GM21619 (cell line): ENCODE data around the gene HTR1B.
A peak's percentile ranks its signal among the peaks of the same experiment; 100 is the strongest.

Source experiments
- ATAC-seq: cut with Tn5 transposase; IDR thresholded peaks from one replicate; pipeline ENCODE4 v1.9.1; 2021; ENCODE audit not compliant: unreplicated experiment

Gene HTR1B, protein sequence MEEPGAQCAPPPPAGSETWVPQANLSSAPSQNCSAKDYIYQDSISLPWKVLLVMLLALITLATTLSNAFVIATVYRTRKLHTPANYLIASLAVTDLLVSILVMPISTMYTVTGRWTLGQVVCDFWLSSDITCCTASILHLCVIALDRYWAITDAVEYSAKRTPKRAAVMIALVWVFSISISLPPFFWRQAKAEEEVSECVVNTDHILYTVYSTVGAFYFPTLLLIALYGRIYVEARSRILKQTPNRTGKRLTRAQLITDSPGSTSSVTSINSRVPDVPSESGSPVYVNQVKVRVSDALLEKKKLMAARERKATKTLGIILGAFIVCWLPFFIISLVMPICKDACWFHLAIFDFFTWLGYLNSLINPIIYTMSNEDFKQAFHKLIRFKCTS

GRCh38 chr6:77463308-77463860, at the start of gene HTR1B:
Gene HTR1B, minus strand, starts transcription at chr6:77463491. Its CDS starts 88 bp downstream, at chr6:77463403.
- ATAC-seq = no peak

GRCh38 chr6:77512554-77512953, 49.3 kb upstream of the HTR1B start:
- no peak for ATAC-seq

DNA sequence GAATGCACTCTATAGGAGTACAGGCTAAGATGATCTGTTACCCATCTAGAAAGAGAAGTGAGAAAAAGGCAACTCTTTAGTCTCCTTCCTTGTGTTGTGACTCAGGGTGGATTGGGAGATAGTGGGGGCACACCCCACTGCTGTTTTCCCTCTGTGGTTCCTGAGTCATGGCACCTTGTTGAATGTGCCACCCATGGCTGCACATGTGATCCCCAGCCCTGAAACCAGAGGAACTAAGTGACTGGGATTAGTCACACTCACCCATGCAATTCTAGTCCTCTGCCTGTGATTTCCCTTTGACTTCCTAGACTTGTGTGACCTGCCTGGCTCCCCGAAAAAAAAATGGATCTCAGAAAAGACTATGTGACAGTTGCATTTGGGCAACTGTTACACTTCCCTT, 48.6 kb upstream of the HTR1B start:
- ATAC-seq = no peak

GRCh38 chr6:77502981-77503380, 39.7 kb upstream of the HTR1B start:
- ATAC-seq = no peak

- ATAC-seq = no peak
Observed at GRCh38 chr6:77492530-77492929, 29.2 kb upstream of the HTR1B start.

- ATAC-seq = no peak
Observed at GRCh38 chr6:77487808-77488425, 24.6 kb upstream of the HTR1B start.

DNA sequence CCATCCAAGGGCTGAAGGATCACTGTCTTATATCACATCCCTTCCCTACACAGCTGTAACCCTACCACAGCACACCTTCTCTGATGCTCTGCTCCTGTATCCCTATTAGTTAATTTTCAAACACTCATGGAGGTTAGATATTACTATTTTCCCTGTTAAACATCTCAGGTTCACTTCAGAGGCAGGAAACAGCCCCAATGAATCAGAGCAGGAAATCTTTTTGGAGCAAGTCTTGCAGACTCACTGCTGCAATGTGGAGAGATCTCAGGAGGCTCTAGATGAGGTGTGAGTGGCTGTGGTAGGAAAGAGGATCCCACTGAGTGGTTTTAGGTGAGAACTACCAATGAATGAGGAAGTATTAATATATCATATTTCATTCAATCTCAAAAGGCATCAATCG, 19.7 kb upstream of the HTR1B start:
- ATAC-seq = no peak

GRCh38 chr6:77474973-77475372, 11.7 kb upstream of the HTR1B start:
- no peak for ATAC-seq

GRCh38 chr6:77474286-77474956, 11.1 kb upstream of the HTR1B start:
- no peak for ATAC-seq

DNA sequence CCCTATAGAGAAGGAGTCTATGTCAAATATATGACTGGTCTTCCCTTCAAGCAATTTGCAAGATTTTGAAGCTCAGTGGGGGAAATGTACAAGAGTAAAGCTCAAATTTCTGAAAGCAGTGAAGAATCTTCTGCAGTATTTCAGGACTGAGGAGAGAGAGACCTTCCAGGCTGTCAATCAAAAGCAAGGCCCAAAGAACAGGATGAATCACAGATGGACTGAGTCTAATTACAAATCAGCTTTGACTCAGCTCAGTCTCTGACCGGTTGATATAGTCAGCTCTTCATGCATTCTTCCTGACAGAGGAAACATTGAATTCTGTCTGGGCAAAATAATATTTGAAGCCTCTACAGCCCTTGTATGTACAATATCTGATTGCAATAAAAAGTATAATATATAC, 7.7 kb upstream of the HTR1B start:
- ATAC-seq = no peak

DNA sequence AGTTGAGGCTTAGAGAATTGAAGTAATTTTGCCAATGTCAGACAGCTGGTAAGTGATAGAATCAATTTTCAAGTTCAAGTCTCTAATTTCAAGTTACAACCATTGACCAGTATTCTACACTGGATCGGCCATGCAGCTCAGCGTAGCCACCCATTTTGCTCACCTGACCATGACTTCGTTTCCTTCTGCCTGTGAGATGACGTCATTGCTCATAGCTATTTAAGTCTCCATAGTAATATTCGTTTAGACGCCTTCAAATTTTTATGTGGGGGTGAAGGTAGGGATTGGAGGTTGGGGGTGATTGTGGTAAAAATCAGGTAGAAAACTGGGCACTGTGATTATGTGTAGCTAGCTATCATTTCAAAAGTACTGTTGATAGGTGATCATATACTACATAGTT, 5.6 kb upstream of the HTR1B start:
- no peak for ATAC-seq

GRCh38 chr6:77466451-77467437, 3.5 kb upstream of the HTR1B start:
- peak; percentile 64 for ATAC-seq

- peak; percentile 81 for ATAC-seq
Observed at GRCh38 chr6:77466055-77466450, 2.8 kb upstream of the HTR1B start.

- ATAC-seq = no peak
Observed at GRCh38 chr6:77464495-77464867, 1.2 kb upstream of the HTR1B start.

DNA sequence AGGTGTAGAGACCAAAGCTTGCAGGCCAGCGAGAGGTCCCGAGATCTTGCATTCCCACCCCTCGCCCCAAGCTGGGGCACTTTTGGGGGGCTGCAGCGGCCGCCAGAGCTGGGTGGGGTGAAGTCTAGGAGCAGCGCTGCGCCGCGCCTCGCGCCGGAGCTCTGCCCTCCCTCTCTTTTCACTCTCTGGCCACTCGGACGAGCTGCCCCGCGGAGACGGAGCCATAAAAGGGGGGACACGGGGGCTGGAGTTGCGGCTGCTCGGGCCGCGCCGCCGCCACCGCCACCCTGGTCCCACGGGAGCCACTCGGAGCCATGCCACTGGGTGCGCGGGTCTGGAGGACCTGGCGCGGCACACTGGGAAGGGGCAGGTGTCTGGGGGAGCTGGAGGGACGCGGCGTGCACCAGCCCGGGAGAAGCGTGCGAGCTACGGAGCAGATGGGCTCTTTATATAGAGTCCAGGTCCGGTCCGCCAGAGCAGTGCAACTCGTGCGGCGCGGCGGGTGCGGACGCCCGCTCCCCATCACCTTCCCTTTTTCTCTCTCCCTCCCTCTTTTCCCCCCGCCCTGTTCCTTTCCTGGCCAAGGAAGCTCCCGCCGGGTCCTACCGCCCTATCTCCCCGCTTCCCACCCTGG, 687 bp upstream of the HTR1B start:
- no peak for ATAC-seq

DNA sequence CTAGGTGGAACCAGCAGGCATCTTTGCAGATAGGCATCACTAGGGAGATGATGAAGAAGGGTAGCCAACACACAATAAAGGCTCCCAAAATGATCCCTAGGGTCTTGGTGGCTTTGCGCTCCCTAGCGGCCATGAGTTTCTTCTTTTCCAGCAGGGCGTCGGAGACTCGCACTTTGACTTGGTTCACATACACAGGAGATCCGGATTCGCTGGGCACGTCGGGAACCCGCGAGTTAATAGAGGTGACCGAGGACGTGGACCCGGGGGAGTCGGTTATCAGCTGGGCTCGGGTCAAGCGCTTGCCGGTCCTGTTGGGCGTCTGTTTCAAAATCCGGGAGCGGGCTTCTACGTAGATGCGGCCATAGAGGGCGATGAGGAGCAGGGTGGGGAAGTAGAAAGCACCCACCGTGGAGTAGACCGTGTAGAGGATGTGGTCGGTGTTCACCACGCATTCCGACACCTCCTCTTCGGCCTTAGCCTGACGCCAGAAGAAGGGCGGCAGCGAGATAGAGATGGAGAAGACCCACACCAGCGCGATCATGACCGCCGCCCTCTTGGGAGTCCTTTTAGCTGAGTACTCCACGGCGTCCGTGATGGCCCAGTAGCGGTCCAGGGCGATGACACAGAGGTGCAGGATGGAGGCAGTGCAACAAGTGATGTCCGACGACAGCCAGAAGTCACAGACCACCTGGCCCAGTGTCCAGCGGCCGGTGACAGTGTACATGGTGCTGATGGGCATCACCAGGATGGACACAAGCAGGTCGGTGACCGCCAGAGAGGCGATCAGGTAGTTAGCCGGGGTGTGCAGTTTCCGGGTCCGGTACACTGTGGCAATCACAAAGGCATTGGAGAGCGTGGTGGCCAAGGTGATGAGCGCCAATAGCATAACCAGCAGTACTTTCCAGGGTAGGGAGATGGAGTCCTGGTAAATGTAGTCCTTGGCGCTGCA, 658 bp downstream of the HTR1B start:
- ATAC-seq = no peak

DNA sequence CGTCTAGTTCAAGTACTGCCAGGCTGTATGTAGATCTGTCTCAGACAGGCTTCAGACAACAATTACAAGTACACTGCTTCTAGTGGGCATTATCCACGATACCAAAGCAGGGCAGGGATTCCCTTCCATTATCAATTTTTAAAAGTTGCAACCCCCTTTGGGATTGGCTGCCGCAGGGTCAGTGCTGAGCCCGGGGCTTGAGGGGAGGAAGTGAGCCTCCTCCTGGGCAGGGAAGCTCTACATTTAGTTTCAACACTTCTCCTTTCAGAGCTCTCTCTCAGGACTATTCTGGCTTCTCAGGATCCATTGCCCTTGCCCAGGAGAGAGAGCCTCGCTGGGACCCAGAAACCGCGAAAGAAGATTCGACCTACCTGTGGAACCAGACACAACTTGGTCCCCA, 1.5 kb downstream of the HTR1B start:
- no peak for ATAC-seq

- ATAC-seq = no peak
Observed at GRCh38 chr6:77458421-77458820, 4.9 kb downstream of the HTR1B start.

GRCh38 chr6:77457720-77458349, 5.5 kb downstream of the HTR1B start:
- peak; percentile 75 for ATAC-seq
